ENCODE results near the gene CACNB2.

Gene CACNB2

DNA sequence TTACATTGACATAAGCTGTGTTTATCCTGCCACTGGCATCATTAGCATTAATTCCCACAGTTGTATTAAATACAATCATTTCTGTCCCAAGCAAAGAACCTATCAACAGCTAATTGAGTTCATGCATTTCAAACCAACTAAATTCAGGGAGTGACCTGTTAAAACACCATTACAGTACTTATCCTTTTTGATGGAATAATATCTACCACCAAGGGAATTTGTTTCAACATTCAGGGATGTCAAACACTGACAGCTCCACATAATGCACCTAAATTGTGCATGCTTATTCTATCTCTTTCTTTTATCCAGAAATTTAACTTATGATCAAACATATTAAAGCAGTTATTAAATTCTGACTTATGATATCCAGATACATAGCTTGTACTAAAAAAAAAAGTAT, 374.3 kb downstream of the CACNB2 start:
- H3K4me1 ChIP-seq (ENCODE audit: control insufficient read depth, insufficient read depth, low read depth, low read length): no peaks in the 10 kb centered on the region
- H3K18ac ChIP-seq (ENCODE audit: low read depth in 1 of 2, low read length in 2 of 2): no peak overlapping the region
- no peak overlapping the region for H4K8ac ChIP-seq (ENCODE audit: low read length)
- no peak overlapping the region for H3K9ac ChIP-seq (ENCODE audit: low read length)
- no peaks in the 10 kb centered on the region for H3K79me1 ChIP-seq (replicated peaks; ENCODE audit: low read length, poor library complexity, severe bottlenecking)
- H3K4me2 ChIP-seq (ENCODE audit: low read length, poor library complexity, severe bottlenecking): no peak overlapping the region
- no peak overlapping the region for H2AFZ ChIP-seq (ENCODE audit: low read depth, low read length)
- no peak overlapping the region for H3K14ac ChIP-seq (ENCODE audit: low read length in 2 of 2)
- no peak overlapping the region for H2BK120ac ChIP-seq (ENCODE audit: low read depth, low read length)
- no peak overlapping the region for H3K4ac ChIP-seq (ENCODE audit: low read depth in 1 of 2, low read length in 2 of 2)
- H3K27me3 ChIP-seq (ENCODE audit: control insufficient read depth in 1 of 2, insufficient read depth in 1 of 2, low read length in 2 of 2): no peaks in the 10 kb centered on the region
- H3K4me3 ChIP-seq (ENCODE audit: insufficient read depth in 1 of 2, low read depth in 1 of 2, low read length in 2 of 2): no peak overlapping the region
- H2AK5ac ChIP-seq (ENCODE audit: low read length, severe bottlenecking): no peak overlapping the region
- H2BK15ac ChIP-seq (ENCODE audit: low read depth, poor library complexity, severe bottlenecking): no peak overlapping the region
- no peak overlapping the region for H4K91ac ChIP-seq (ENCODE audit: low read length)
- H3K9me3 ChIP-seq (ENCODE audit: control insufficient read depth, low read length): no peaks in the 10 kb centered on the region
- DNase-seq: no peak
- peaks cover 0 to 3% of the 10 kb centered on the region in 2 experiments for H3K36me3 ChIP-seq (ENCODE audit: control insufficient read depth in 1 of 2, insufficient read depth in 2 of 2, low read depth in 1 of 2, low read length in 2 of 2)
- no peak overlapping the region for H3K27ac ChIP-seq (ENCODE audit: low read length, poor library complexity, severe bottlenecking)
- H3K23ac ChIP-seq (ENCODE audit: low read length in 2 of 2): no peak overlapping the region
- H2BK12ac ChIP-seq (ENCODE audit: low read length in 2 of 2): no peak overlapping the region
- no peak overlapping the region for H2BK5ac ChIP-seq (ENCODE audit: low read depth, low read length, poor library complexity, severe bottlenecking)

DNA sequence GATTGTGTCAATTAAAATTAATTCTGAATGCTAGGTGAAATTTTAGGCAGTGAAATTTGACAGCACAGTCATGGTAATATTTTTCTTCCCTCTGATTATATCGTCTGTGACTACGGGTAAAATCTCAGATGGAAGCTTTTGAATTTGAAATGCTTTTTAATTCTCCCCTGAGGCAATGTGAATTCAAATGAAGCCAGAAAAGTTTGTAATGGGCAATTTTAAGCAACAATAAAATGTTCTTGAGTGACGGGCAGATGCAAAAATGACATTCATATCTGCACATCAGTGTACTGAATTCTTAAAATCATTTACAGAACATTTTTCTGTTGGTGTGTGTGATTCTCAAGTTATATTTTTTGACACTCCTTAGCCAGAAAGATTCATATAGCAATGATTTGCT, 376.6 kb downstream of the CACNB2 start:
- Histone ChIP-seq H3K36me3 (ENCODE audit: control insufficient read depth in 1 of 2, insufficient read depth in 2 of 2, low read depth in 1 of 2, low read length in 2 of 2) (peaks cover 0 to 3% of the 10 kb centered on the region in 2 experiments), H2AK5ac (ENCODE audit: low read length, severe bottlenecking) (no peak overlapping the region), H3K9me3 (ENCODE audit: control insufficient read depth, low read length) (no peaks in the 10 kb centered on the region), H3K4ac (ENCODE audit: low read depth in 1 of 2, low read length in 2 of 2) (no peak overlapping the region), H2BK120ac (ENCODE audit: low read depth, low read length) (no peak overlapping the region), H3K27me3 (ENCODE audit: control insufficient read depth in 1 of 2, insufficient read depth in 1 of 2, low read length in 2 of 2) (no peaks in the 10 kb centered on the region), H3K18ac (ENCODE audit: low read depth in 1 of 2, low read length in 2 of 2) (no peak overlapping the region), H3K14ac (ENCODE audit: low read length in 2 of 2) (no peak overlapping the region), H4K91ac (ENCODE audit: low read length) (no peak overlapping the region), H2BK5ac (ENCODE audit: low read depth, low read length, poor library complexity, severe bottlenecking) (no peak overlapping the region), H3K9ac (ENCODE audit: low read length) (no peak overlapping the region), H3K79me1 (replicated peaks; ENCODE audit: low read length, poor library complexity, severe bottlenecking) (no peaks in the 10 kb centered on the region), H2BK12ac (ENCODE audit: low read length in 2 of 2) (no peak overlapping the region), H3K4me3 (ENCODE audit: insufficient read depth in 1 of 2, low read depth in 1 of 2, low read length in 2 of 2) (no peak overlapping the region), H3K4me2 (ENCODE audit: low read length, poor library complexity, severe bottlenecking) (no peak overlapping the region), H4K8ac (ENCODE audit: low read length) (no peak overlapping the region), H3K23ac (ENCODE audit: low read length in 2 of 2) (no peak overlapping the region), H2BK15ac (ENCODE audit: low read depth, poor library complexity, severe bottlenecking) (no peak overlapping the region), H2AFZ (ENCODE audit: low read depth, low read length) (no peak overlapping the region), H3K27ac (ENCODE audit: low read length, poor library complexity, severe bottlenecking) (no peak overlapping the region), H3K4me1 (ENCODE audit: control insufficient read depth, insufficient read depth, low read depth, low read length) (no peaks in the 10 kb centered on the region)
- 97% methylated on average over 2 of the region's 3 CpGs for WGBS
- no peak for DNase-seq

DNA sequence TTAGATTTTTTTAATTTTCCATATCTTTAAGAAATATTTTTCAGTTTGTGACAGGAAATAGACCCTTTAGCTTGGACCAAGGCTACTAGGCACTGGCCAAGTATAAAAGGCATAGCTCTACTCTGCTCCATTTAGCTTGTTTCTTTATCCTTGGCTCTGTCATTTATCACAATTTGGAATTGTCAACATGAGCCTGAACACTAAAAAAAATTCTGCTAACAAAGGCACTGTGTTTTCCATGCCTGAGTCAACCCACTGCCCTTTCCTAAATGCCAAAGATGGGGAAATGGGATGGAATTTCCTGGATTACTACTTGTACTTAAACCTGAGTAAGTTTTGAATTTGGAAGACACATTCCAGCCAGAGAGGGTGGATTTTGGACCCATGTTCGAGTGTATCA, 382.8 kb downstream of the CACNB2 start:
- Histone ChIP-seq H2BK15ac (ENCODE audit: low read depth, poor library complexity, severe bottlenecking) (no peak overlapping the region), H3K79me1 (replicated peaks; ENCODE audit: low read length, poor library complexity, severe bottlenecking) (no peaks in the 10 kb centered on the region), H3K27ac (ENCODE audit: low read length, poor library complexity, severe bottlenecking) (no peak overlapping the region), H4K91ac (ENCODE audit: low read length) (no peak overlapping the region), H2BK5ac (ENCODE audit: low read depth, low read length, poor library complexity, severe bottlenecking) (no peak overlapping the region), H3K4me1 (ENCODE audit: control insufficient read depth, insufficient read depth, low read depth, low read length) (no peaks in the 10 kb centered on the region), H3K4me3 (ENCODE audit: insufficient read depth in 1 of 2, low read depth in 1 of 2, low read length in 2 of 2) (no peak overlapping the region), H3K14ac (ENCODE audit: low read length in 2 of 2) (no peak overlapping the region), H3K4me2 (ENCODE audit: low read length, poor library complexity, severe bottlenecking) (no peak overlapping the region), H2AK5ac (ENCODE audit: low read length, severe bottlenecking) (no peak overlapping the region), H3K9ac (ENCODE audit: low read length) (no peak overlapping the region), H2BK120ac (ENCODE audit: low read depth, low read length) (no peak overlapping the region), H4K8ac (ENCODE audit: low read length) (no peak overlapping the region), H3K4ac (ENCODE audit: low read depth in 1 of 2, low read length in 2 of 2) (no peak overlapping the region), H2BK12ac (ENCODE audit: low read length in 2 of 2) (no peak overlapping the region), H3K23ac (ENCODE audit: low read length in 2 of 2) (no peak overlapping the region), H3K27me3 (ENCODE audit: control insufficient read depth in 1 of 2, insufficient read depth in 1 of 2, low read length in 2 of 2) (no peaks in the 10 kb centered on the region), H2AFZ (ENCODE audit: low read depth, low read length) (no peak overlapping the region), H3K9me3 (ENCODE audit: control insufficient read depth, low read length) (no peaks in the 10 kb centered on the region), H3K36me3 (ENCODE audit: control insufficient read depth in 1 of 2, insufficient read depth in 2 of 2, low read depth in 1 of 2, low read length in 2 of 2) (no peaks in the 10 kb centered on the region), H3K18ac (ENCODE audit: low read depth in 1 of 2, low read length in 2 of 2) (no peak overlapping the region)
- WGBS: no CpG with 5 or more reads among the region's 1 CpG
- peak; percentile 1 for DNase-seq

DNA sequence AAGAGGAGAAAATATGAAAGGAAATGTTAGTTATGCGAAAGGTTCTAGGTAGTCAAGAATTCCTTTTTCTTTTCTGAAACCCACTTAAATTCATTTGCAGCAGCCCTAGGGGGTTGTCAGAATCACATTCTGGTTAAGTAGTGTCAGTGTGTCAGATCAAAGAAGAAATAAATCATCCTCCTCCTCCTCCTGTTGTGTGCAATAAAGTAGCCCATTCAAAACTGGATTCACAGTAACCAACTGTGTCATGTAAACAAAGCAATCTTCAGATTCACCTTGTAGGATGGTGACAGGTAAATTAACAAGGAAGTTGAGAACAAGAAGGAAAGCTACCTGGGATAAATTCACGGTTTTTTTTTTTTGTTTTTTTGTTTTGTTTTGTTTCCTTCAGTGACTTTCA, 383.6 kb downstream of the CACNB2 start:
- Histone ChIP-seq H2BK12ac (ENCODE audit: low read length in 2 of 2) (no peak overlapping the region), H3K36me3 (ENCODE audit: control insufficient read depth in 1 of 2, insufficient read depth in 2 of 2, low read depth in 1 of 2, low read length in 2 of 2) (no peaks in the 10 kb centered on the region), H4K91ac (ENCODE audit: low read length) (no peak overlapping the region), H3K4me1 (ENCODE audit: control insufficient read depth, insufficient read depth, low read depth, low read length) (no peaks in the 10 kb centered on the region), H3K23ac (ENCODE audit: low read length in 2 of 2) (no peak overlapping the region), H2BK5ac (ENCODE audit: low read depth, low read length, poor library complexity, severe bottlenecking) (no peak overlapping the region), H3K9ac (ENCODE audit: low read length) (no peak overlapping the region), H3K4ac (ENCODE audit: low read depth in 1 of 2, low read length in 2 of 2) (no peak overlapping the region), H3K18ac (ENCODE audit: low read depth in 1 of 2, low read length in 2 of 2) (no peak overlapping the region), H4K8ac (ENCODE audit: low read length) (no peak overlapping the region), H2AK5ac (ENCODE audit: low read length, severe bottlenecking) (no peak overlapping the region), H3K14ac (ENCODE audit: low read length in 2 of 2) (no peak overlapping the region), H3K4me2 (ENCODE audit: low read length, poor library complexity, severe bottlenecking) (no peak overlapping the region), H3K9me3 (ENCODE audit: control insufficient read depth, low read length) (no peaks in the 10 kb centered on the region), H2BK15ac (ENCODE audit: low read depth, poor library complexity, severe bottlenecking) (no peak overlapping the region), H3K79me1 (replicated peaks; ENCODE audit: low read length, poor library complexity, severe bottlenecking) (no peaks in the 10 kb centered on the region), H2AFZ (ENCODE audit: low read depth, low read length) (no peak overlapping the region), H3K27ac (ENCODE audit: low read length, poor library complexity, severe bottlenecking) (no peak overlapping the region), H2BK120ac (ENCODE audit: low read depth, low read length) (no peak overlapping the region), H3K27me3 (ENCODE audit: control insufficient read depth in 1 of 2, insufficient read depth in 1 of 2, low read length in 2 of 2) (no peaks in the 10 kb centered on the region), H3K4me3 (ENCODE audit: insufficient read depth in 1 of 2, low read depth in 1 of 2, low read length in 2 of 2) (no peak overlapping the region)
- WGBS: 87% methylated on average over 2 of the region's 2 CpGs
- no peak for DNase-seq

Measured in mesenchymal stem cell (in vitro differentiated cells and primary cell).